ENCODE measurements around the gene VSTM4.

GRCh38 chr10:49008505-49009198 is 106.7 kb downstream of the VSTM4 start:
- TF ChIP-seq CTCF (optimal IDR thresholded peaks at IDR 0.05 in 1 of 3, IDR thresholded peaks at IDR 0.05 in 1 of 3, conservative IDR thresholded peaks at IDR 0.05 in 1 of 3; ENCODE audit: extremely low read depth in 1 of 3, insufficient read depth in 2 of 3, low read length in 3 of 3) (no peak), EZH2 (IDR thresholded peaks at IDR 0.05; ENCODE audit: low read length) (no peak)
